ENCODE data around the gene OR4K2. TPM values are rescaled to one million over a fixed set of nuclear protein-coding genes. Genes with fewer than 3 reads are reported as not detected.
"Not testable (repeated sequence)": the region's sequence is repeated elsewhere in the genome, so short reads cannot be mapped to it uniquely, and the experiment has no call there.

Gene OR4K2, protein sequence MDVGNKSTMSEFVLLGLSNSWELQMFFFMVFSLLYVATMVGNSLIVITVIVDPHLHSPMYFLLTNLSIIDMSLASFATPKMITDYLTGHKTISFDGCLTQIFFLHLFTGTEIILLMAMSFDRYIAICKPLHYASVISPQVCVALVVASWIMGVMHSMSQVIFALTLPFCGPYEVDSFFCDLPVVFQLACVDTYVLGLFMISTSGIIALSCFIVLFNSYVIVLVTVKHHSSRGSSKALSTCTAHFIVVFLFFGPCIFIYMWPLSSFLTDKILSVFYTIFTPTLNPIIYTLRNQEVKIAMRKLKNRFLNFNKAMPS
- not detected in 3 replicates for total RNA-seq

DNA sequence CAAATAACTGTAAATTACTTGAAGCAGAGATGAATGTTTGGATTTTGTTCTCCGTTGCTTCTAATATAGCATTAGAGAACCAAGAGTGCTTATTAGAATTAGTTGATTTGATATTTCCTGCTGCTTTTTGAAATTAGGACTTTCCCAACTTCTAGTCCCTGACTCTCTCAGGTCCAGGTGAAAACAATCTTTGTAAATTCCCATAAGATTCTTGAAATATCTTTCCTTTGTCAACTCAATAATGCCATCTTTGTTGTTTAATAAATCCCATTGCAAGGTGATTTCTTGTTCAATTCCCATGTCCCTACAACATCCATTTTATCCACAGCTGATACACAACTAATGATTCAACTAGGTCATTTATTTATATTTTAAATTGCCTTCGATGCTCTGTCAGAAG is at the start of gene OR4K2:
TSS of gene OR4K2 (plus strand) at position 301 of the 400 bp plus-strand sequence. CDS start 1,126 bp downstream, outside the sequence.
- no peak for DNase-seq (ENCODE audit: low spot score in 2 of 2, unreplicated experiment in 2 of 2)
- Mint-ChIP-seq H3K4me3 (no peak within 1 kb of the TSS), H3K27me3 (ENCODE audit: low read depth) (no peaks in the 10 kb centered on the region), H3K9me3 (peaks cover 45% of the 10 kb centered on the region), H3K36me3 (no peaks in the 10 kb centered on the region), H3K27ac (no peak within 1 kb of the TSS), H3K4me1 (no peaks in the 10 kb centered on the region)
- TF ChIP-seq, protein P1, sequence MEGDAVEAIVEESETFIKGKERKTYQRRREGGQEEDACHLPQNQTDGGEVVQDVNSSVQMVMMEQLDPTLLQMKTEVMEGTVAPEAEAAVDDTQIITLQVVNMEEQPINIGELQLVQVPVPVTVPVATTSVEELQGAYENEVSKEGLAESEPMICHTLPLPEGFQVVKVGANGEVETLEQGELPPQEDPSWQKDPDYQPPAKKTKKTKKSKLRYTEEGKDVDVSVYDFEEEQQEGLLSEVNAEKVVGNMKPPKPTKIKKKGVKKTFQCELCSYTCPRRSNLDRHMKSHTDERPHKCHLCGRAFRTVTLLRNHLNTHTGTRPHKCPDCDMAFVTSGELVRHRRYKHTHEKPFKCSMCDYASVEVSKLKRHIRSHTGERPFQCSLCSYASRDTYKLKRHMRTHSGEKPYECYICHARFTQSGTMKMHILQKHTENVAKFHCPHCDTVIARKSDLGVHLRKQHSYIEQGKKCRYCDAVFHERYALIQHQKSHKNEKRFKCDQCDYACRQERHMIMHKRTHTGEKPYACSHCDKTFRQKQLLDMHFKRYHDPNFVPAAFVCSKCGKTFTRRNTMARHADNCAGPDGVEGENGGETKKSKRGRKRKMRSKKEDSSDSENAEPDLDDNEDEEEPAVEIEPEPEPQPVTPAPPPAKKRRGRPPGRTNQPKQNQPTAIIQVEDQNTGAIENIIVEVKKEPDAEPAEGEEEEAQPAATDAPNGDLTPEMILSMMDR (IDR thresholded peaks at IDR 0.05; ENCODE audit: unreplicated experiment), result no peak

DNA sequence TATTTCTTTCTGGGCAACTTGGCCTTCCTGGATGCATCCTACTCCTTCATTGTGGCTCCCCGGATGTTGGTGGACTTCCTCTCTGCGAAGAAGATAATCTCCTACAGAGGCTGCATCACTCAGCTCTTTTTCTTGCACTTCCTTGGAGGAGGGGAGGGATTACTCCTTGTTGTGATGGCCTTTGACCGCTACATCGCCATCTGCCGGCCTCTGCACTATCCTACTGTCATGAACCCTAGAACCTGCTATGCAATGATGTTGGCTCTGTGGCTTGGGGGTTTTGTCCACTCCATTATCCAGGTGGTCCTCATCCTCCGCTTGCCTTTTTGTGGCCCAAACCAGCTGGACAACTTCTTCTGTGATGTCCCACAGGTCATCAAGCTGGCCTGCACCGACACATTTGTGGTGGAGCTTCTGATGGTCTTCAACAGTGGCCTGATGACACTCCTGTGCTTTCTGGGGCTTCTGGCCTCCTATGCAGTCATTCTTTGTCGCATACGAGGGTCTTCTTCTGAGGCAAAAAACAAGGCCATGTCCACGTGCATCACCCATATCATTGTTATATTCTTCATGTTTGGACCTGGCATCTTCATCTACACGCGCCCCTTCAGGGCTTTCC is 47.2 kb upstream of the OR4K2 start:
- not testable (repeated sequence) for H3K27me3 Mint-ChIP-seq (ENCODE audit: low read depth); H3K36me3 Mint-ChIP-seq; H3K4me3 Mint-ChIP-seq; DNase-seq (ENCODE audit: low spot score in 2 of 2, unreplicated experiment in 2 of 2); H3K4me1 Mint-ChIP-seq; H3K27ac Mint-ChIP-seq
- peaks cover 26% of the 10 kb centered on the region for H3K9me3 Mint-ChIP-seq

DNA sequence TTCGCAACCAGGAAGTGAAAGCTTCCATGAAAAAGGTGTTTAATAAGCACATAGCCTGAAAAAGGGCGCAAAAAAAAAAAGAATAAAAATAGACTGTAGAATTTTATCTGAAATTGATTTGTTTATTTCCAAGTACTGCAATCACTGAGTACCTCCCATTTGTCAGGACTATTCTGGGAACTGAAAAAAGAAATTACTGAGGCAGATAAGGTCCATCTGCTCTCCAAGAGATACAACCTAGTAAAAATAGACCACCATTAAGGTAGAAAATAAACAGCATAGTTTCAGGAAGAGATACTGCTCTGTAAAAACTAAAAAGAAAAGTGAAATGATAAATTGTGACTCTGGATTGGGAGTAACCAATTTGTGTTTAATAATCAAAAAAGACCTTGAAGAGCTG is 46.6 kb upstream of the OR4K2 start:
- peaks cover 4% of the 10 kb centered on the region for H3K36me3 Mint-ChIP-seq
- H3K4me1 Mint-ChIP-seq, result no peaks in the 10 kb centered on the region
- H3K9me3 Mint-ChIP-seq, result peaks cover 32% of the 10 kb centered on the region
- H3K4me3 Mint-ChIP-seq, result no peak overlapping the region
- no peak overlapping the region for H3K27ac Mint-ChIP-seq
- TF ChIP-seq, protein P1 (IDR thresholded peaks at IDR 0.05; ENCODE audit: unreplicated experiment), result no peak
- DNase-seq (ENCODE audit: low spot score in 2 of 2, unreplicated experiment in 2 of 2), result no peak
- H3K27me3 Mint-ChIP-seq (ENCODE audit: low read depth), result no peaks in the 10 kb centered on the region

DNA sequence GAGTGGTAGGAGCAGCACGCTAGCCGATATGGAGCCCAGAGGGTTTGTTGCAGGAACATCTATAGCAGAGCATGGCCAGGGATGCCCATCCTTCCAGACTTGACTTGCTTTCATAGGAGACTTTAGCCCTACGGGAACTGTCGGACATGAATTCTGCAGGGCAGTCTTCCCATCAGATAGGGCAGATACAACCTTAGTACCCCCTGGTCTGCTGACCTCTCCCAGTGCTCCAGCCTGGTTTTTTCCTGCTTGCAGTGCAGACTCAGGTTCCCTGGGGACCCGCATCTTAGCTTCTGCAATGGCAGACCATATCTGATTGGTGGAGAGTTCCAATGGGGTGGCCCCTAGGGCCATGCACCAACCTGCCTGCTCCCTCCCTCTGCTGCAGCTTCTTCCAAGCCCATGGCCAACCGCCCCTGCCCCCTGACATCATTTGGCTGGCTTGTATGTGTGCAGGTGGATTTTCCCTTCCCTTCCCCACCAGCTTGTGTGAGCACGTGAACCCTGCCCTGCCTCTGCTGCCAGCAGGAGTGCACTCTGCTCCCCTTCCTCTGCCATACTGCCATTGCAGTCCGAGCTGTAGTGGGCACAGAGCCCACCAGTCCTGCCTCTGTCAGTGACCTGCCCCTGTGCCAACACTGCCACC is 40.6 kb upstream of the OR4K2 start:
- H3K4me1 Mint-ChIP-seq; H3K4me3 Mint-ChIP-seq; H3K27ac Mint-ChIP-seq; H3K36me3 Mint-ChIP-seq; DNase-seq (ENCODE audit: low spot score in 2 of 2, unreplicated experiment in 2 of 2); H3K27me3 Mint-ChIP-seq (ENCODE audit: low read depth): not testable (repeated sequence)
- peaks cover 40% of the 10 kb centered on the region for H3K9me3 Mint-ChIP-seq

DNA sequence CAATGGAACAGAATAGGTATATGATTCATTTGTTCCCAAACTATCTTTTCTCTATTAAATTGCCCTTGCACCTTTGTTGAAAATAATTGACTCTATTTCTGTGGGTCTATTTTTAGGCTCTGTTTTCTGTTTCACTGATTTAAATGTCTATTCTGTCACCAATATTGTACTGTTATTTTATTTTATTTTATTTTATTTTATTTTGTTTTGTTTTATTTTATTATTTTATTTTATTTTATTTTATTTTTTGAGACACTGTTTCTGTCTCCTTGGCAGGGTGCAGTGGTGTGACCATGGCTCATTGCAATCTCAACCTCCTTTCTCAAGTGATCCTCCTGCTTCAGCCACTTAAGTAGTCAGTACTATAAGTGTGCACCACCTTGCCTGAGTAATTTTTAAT is 36.5 kb upstream of the OR4K2 start:
- TF ChIP-seq, protein P1 (IDR thresholded peaks at IDR 0.05; ENCODE audit: unreplicated experiment), result no peak
- Mint-ChIP-seq H3K36me3 (no peaks in the 10 kb centered on the region), H3K27me3 (ENCODE audit: low read depth) (no peaks in the 10 kb centered on the region), H3K9me3 (peaks cover 20% of the 10 kb centered on the region), H3K4me3 (no peak overlapping the region), H3K27ac (no peak overlapping the region), H3K4me1 (no peaks in the 10 kb centered on the region)
- no peak for DNase-seq (ENCODE audit: low spot score in 2 of 2, unreplicated experiment in 2 of 2)

DNA sequence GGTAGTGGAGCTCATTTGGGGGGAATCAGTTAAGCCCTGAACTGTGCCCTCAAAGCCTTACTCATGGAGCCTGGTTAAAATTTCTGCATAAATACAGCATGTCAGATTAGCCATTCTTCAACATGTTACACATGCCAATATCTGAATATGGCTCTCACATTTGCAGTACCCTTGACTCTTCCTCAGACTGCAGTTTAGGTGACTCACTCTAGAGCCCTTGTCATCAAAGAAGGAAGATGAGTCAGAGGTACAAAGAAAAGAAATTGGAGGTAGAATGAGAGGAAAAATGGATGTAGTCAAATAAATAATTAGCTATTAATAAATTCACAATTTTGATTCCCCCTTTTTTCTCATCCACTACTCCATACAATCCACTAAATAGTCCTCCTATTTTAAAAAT is 23.6 kb upstream of the OR4K2 start:
- Mint-ChIP-seq H3K27me3 (ENCODE audit: low read depth) (no peaks in the 10 kb centered on the region), H3K9me3 (peaks cover 81% of the 10 kb centered on the region), H3K27ac (no peak overlapping the region)

DNA sequence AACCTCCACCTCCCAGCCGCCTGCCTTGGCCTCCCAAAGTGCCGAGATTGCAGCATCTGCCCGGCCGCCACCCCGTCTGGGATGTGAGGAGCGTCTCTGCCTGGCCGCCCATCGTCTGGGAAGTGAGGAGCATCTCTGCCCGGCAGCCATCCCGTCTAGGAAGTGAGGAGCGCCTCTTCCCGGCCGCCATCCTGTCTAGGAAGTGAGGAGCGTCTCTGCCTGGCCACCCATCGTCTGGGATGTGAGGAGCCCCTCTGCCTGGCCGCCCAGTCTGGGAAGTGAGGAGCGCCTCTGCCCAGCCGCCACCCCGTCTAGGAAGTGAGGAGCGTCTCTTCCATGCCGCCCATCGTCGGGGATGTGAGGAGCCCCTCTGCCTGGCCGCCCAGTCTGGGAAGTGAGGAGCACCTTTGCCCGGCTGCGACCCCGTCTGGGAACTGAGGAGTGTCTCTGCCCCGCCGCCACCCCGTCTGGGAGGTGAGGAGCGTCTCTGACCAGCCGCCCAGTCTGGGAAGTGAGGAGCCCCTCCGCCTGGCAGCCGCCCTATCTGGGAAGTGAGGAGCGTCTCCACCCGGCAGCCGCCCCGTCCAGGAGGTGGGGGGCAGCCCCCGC is 8.8 kb upstream of the OR4K2 start:
- DNase-seq (ENCODE audit: low spot score in 2 of 2, unreplicated experiment in 2 of 2); H3K27ac Mint-ChIP-seq; H3K27me3 Mint-ChIP-seq (ENCODE audit: low read depth); H3K36me3 Mint-ChIP-seq; H3K4me1 Mint-ChIP-seq; H3K4me3 Mint-ChIP-seq: not testable (repeated sequence)
- peaks cover 19% of the 10 kb centered on the region for H3K9me3 Mint-ChIP-seq

More for the DNA sequence above, 23.6 kb upstream of the OR4K2 start:
- no peak for DNase-seq (ENCODE audit: low spot score in 2 of 2, unreplicated experiment in 2 of 2)
- H3K4me1 Mint-ChIP-seq, result no peaks in the 10 kb centered on the region
- H3K36me3 Mint-ChIP-seq, result peaks cover 4% of the 10 kb centered on the region
- TF ChIP-seq, protein P1 (IDR thresholded peaks at IDR 0.05; ENCODE audit: unreplicated experiment), result no peak
- H3K4me3 Mint-ChIP-seq, result no peak overlapping the region

Data from mesothelial cell of epicardium (in vitro differentiated cells).